Fibroblast of skin of left quadriceps (primary cell): ENCODE data around the gene DNAJB4.

ENCODE experiments used
- DNase-seq, 2 experiments: peaks; one replicate each; pipeline ENCODE4 v3.0.0-alpha.2; 2013; ENCODE audit warnings: low read depth in 2 of 2

Gene DNAJB4

GRCh38 chr1:78038071-78038470 is 33.3 kb downstream of the DNAJB4 start:
- DNase-seq, result no peak

GRCh38 chr1:78038491-78038939 is 33.8 kb downstream of the DNAJB4 start:
- DNase-seq, result no peak

- no peak for DNase-seq
These were observed 35.8 kb downstream of the DNAJB4 start for GRCh38 chr1:78040484-78041089.

GRCh38 chr1:78043436-78043835 is 38.7 kb downstream of the DNAJB4 start:
- no peak for DNase-seq

GRCh38 chr1:78044796-78045562 is 40.2 kb downstream of the DNAJB4 start:
- no peak for DNase-seq

GRCh38 chr1:78045563-78045925 is 40.8 kb downstream of the DNAJB4 start:
- DNase-seq, result no peak

- DNase-seq, result no peak
These were observed 41.4 kb downstream of the DNAJB4 start, which contains the start of gene GIPC2 for GRCh38 chr1:78045926-78046778. Gene GIPC2 (plus strand): TSS chr1:78045966. CDS start chr1:78046095, 129 bp downstream.

- no peak for DNase-seq
These were observed 42.4 kb downstream of the DNAJB4 start for GRCh38 chr1:78047106-78047505.

GRCh38 chr1:78047631-78048030 is 42.9 kb downstream of the DNAJB4 start:
- DNase-seq, result no peak

GRCh38 chr1:78048446-78048845 is 43.7 kb downstream of the DNAJB4 start:
- DNase-seq, result no peak

GRCh38 chr1:78049396-78049795 is 44.7 kb downstream of the DNAJB4 start:
- DNase-seq, result no peak

GRCh38 chr1:78051005-78051404 is 46.3 kb downstream of the DNAJB4 start:
- no peak for DNase-seq

GRCh38 chr1:78052685-78053405 is 48.1 kb downstream of the DNAJB4 start:
- DNase-seq, result no peak

GRCh38 chr1:78053498-78053897 is 48.8 kb downstream of the DNAJB4 start:
- DNase-seq, result no peak

GRCh38 chr1:78054559-78054958 is 49.8 kb downstream of the DNAJB4 start:
- DNase-seq, result no peak

- no peak for DNase-seq
These were observed 50.2 kb downstream of the DNAJB4 start for GRCh38 chr1:78054972-78055371.

GRCh38 chr1:78055565-78056132 is 50.9 kb downstream of the DNAJB4 start:
- DNase-seq, result no peak

GRCh38 chr1:78058670-78059069 is 53.9 kb downstream of the DNAJB4 start:
- DNase-seq, result no peak

- DNase-seq, result no peak
These were observed 56.3 kb downstream of the DNAJB4 start for GRCh38 chr1:78060857-78061563.

GRCh38 chr1:78061825-78062523 is 57.2 kb downstream of the DNAJB4 start:
- DNase-seq, result peak; percentile 55 to 58
